Measurements from ENCODE around the gene ALG3. TPM values are rescaled to one million over a fixed set of nuclear protein-coding genes. Genes with fewer than 3 reads are reported as not detected.

Gene ALG3
- total RNA-seq, 2 experiments from 2014 or later = 45.3 to 60.2 TPM

DNA sequence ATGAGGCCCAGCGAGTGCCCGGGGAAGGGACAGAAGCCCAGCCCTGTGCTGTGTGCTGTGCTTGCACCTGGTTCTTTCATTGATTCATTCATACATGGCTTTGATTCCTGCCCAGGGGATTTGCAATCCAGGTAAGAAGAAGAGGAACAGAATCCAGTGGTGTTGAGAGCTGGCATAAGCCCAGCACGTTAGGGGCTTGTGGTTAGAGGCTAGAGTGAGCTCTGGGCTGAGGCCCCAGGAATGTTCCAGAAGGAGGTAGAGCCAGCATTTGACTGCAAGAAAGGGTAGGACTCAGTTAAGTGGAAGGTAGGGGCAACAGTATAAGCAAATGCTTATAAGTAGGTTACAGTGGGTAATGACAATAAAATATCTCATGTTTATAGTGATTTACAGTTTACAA lies 17.1 kb downstream of the ALG3 start:
- DNase-seq (ENCODE audit: low spot score) = no peak
- H3K9me3 ChIP-seq (ENCODE audit: low read length) = no peaks in the 10 kb centered on the region
- H3K36me3 ChIP-seq (ENCODE audit: insufficient read depth, low read length) = no peaks in the 10 kb centered on the region
- H3K4me1 ChIP-seq (ENCODE audit: insufficient read depth, low read length, poor library complexity, severe bottlenecking) = peaks cover 7% of the 10 kb centered on the region
- BruUV-seq (replicated peaks) = no TSS peak
- no peak overlapping the region for H3K4me2 ChIP-seq (ENCODE audit: low read length)
- H3K27ac ChIP-seq (ENCODE audit: low read depth, low read length, poor library complexity, severe bottlenecking) = no peak overlapping the region
- POLR2A ChIA-PET = interaction anchor here (0.6 kb wide), 1 partner anchor 308 kb away, joined by 3 read pairs; no protein-coding TSS in a partner anchor
- H3K9me2 ChIP-seq (ENCODE audit: insufficient read depth, low read length) = no peaks in the 10 kb centered on the region
- H3K4me3 ChIP-seq (ENCODE audit: low read depth, low read length, poor library complexity, severe bottlenecking) = no peak overlapping the region
- H4K20me1 ChIP-seq (ENCODE audit: insufficient read depth, low read length) = no peaks in the 10 kb centered on the region
- no peak overlapping the region for H2AFZ ChIP-seq (ENCODE audit: low read length)
- CTCF ChIA-PET (ENCODE audit: unreplicated experiment) = no interaction called here
- H3K79me2 ChIP-seq (ENCODE audit: insufficient read depth, low read depth, low read length) = no peaks in the 10 kb centered on the region
- TF ChIP-seq EZH2phosphoT487 (IDR thresholded peaks at IDR 0.05; ENCODE audit: borderline replicate concordance, low read depth, low read length) = no peak
- TF ChIP-seq, protein P1, sequence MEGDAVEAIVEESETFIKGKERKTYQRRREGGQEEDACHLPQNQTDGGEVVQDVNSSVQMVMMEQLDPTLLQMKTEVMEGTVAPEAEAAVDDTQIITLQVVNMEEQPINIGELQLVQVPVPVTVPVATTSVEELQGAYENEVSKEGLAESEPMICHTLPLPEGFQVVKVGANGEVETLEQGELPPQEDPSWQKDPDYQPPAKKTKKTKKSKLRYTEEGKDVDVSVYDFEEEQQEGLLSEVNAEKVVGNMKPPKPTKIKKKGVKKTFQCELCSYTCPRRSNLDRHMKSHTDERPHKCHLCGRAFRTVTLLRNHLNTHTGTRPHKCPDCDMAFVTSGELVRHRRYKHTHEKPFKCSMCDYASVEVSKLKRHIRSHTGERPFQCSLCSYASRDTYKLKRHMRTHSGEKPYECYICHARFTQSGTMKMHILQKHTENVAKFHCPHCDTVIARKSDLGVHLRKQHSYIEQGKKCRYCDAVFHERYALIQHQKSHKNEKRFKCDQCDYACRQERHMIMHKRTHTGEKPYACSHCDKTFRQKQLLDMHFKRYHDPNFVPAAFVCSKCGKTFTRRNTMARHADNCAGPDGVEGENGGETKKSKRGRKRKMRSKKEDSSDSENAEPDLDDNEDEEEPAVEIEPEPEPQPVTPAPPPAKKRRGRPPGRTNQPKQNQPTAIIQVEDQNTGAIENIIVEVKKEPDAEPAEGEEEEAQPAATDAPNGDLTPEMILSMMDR (conservative IDR thresholded peaks at IDR 0.05; ENCODE audit: low read length) = no peak
- intact Hi-C loops (cut with micrococcal nuclease; ENCODE audit: unreplicated experiment) = no loop called here

DNA sequence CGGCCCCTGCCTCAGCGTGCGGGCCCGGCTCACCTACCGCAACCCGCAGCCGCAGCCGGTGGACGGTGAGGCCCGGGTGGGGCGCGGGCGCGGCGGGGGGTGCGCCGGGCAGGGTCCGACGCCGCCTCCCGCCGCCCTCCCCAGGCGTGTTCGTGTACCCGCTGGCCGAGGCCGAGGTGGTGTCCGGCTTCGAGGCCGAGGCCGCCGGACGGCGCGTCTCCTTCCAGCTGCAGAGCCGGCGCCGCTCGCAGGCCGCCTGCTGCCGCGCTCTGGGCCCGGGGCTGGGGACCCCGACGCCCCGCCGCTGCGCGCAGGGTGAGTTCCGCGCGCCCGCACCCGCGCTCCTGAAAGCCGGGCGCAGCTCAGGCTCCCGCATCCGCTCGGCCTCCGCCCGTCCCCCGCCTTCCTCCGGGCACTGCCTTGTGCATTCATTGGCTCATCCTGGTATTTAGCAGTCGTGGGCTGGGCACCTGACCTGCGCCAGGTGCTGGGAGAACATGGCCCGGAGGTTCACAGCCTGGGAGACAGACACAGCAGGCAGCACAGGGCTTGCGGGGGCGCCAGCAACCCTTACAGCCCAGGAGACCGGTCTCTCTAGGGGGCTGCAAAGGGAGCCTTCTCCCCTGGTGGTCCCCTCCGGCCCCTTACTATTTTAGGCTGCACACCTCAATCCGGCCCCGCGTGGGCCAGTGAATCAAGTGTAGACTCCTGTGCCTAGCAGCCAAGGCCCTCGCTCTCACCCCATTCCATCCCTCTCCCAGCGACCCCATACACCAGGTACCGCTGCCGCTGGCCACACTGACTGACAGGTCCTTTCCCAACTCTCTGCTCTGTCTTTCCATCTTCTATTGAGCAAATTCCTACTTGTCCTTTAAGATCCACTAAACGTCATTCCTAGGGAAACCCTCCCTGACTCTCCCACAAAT lies 17.9 kb downstream of the ALG3 start:
- Histone ChIP-seq H3K4me3 (ENCODE audit: low read depth, low read length, poor library complexity, severe bottlenecking) (no peak overlapping the region), H2AFZ (ENCODE audit: low read length) (no peak overlapping the region), H3K27ac (ENCODE audit: low read depth, low read length, poor library complexity, severe bottlenecking) (no peak overlapping the region), H3K9me2 (ENCODE audit: insufficient read depth, low read length) (no peaks in the 10 kb centered on the region), H3K36me3 (ENCODE audit: insufficient read depth, low read length) (no peaks in the 10 kb centered on the region), H3K9me3 (ENCODE audit: low read length) (no peaks in the 10 kb centered on the region), H3K4me2 (ENCODE audit: low read length) (no peak overlapping the region), H3K79me2 (ENCODE audit: insufficient read depth, low read depth, low read length) (no peaks in the 10 kb centered on the region), H4K20me1 (ENCODE audit: insufficient read depth, low read length) (no peaks in the 10 kb centered on the region), H3K4me1 (ENCODE audit: insufficient read depth, low read length, poor library complexity, severe bottlenecking) (peaks cover 7% of the 10 kb centered on the region)
- no peak for TF ChIP-seq EZH2phosphoT487 (IDR thresholded peaks at IDR 0.05; ENCODE audit: borderline replicate concordance, low read depth, low read length)
- TF ChIP-seq, protein P1 (conservative IDR thresholded peaks at IDR 0.05; ENCODE audit: low read length) = no peak
- intact Hi-C loops (cut with micrococcal nuclease; ENCODE audit: unreplicated experiment) = no loop called here
- no peak for DNase-seq (ENCODE audit: low spot score)
- ChIA-PET CTCF (ENCODE audit: unreplicated experiment) (no interaction called here), POLR2A (no interaction called here)
- BruUV-seq (replicated peaks) = no TSS peak

DNA sequence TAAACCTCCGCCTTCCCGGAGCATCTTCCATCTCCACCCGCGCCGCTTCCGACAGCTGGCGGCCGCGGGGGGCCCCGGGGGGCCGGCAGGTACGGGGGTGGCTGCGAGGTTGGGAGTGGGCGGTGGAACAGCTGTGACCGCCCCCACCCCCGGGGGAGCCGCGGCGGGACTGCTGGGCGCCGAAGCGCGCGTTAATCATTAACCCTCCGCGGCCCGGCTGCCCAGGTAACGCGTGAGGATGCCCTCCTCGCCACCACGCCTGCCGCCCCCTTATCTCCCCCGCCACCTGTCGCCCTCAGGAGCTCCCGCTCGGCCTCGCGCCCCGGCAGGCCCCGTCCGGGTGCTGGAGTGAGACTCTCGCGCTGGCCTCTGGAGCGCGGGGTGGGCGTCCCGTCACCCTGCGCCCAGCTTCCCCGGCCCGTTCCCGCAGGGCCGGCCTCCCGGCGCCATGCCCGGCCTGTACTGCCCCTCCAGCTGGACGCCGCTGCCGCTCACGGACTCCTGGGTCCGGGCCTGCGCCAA lies 18.6 kb downstream of the ALG3 start:
- BruUV-seq (replicated peaks) = no TSS peak
- POLR2A ChIA-PET = interaction anchor here (0.5 kb wide), 1 partner anchor 22 kb away, joined by 3 read pairs; no protein-coding TSS in a partner anchor
- no peaks in the 10 kb centered on the region for H3K36me3 ChIP-seq (ENCODE audit: insufficient read depth, low read length)
- no peaks in the 10 kb centered on the region for H3K9me2 ChIP-seq (ENCODE audit: insufficient read depth, low read length)
- H3K9me3 ChIP-seq (ENCODE audit: low read length) = no peaks in the 10 kb centered on the region
- peak overlapping the region; percentile 9 for H3K4me3 ChIP-seq (ENCODE audit: low read depth, low read length, poor library complexity, severe bottlenecking)
- no peak for TF ChIP-seq EZH2phosphoT487 (IDR thresholded peaks at IDR 0.05; ENCODE audit: borderline replicate concordance, low read depth, low read length)
- TF ChIP-seq, protein P1 (conservative IDR thresholded peaks at IDR 0.05; ENCODE audit: low read length) = no peak
- CTCF ChIA-PET (ENCODE audit: unreplicated experiment) = no interaction called here
- H3K4me1 ChIP-seq (ENCODE audit: insufficient read depth, low read length, poor library complexity, severe bottlenecking) = peaks cover 7% of the 10 kb centered on the region
- intact Hi-C loops (cut with micrococcal nuclease; ENCODE audit: unreplicated experiment) = no loop called here
- peak overlapping the region; percentile 50; the same call in 1 of the 2 replicates for H3K4me2 ChIP-seq (ENCODE audit: low read length)
- no peak overlapping the region for H2AFZ ChIP-seq (ENCODE audit: low read length)
- no peaks in the 10 kb centered on the region for H3K79me2 ChIP-seq (ENCODE audit: insufficient read depth, low read depth, low read length)
- no peaks in the 10 kb centered on the region for H4K20me1 ChIP-seq (ENCODE audit: insufficient read depth, low read length)
- H3K27ac ChIP-seq (ENCODE audit: low read depth, low read length, poor library complexity, severe bottlenecking) = no peak overlapping the region
- DNase-seq (ENCODE audit: low spot score) = no peak

Measured in OCI-LY7 (cell line).